Stimulated activated memory B cell treated with anti-CD40 and anti-IgM and Interleukin-4, amounts not matched to agents 10 μg/mL and 1 μg/mL and 100 μg/mL, for 72 hours (primary cell): Measurements from ENCODE around the gene GPATCH3.

Experiments
- ATAC-seq: fragments of 150-1000 bp; cut with Tn5 transposase; 2 replicates; pipeline ENCODE4 v1.10.0; 2021
- H3K27ac Mint-ChIP-seq: one replicate; pipeline ENCODE4 v1.8.0; 2022; ENCODE audit warnings: mild to moderate bottlenecking, mixed read lengths
- H3K27me3 Mint-ChIP-seq: one replicate; pipeline ENCODE4 v1.8.0; 2022; ENCODE audit warnings: mixed read lengths
- H3K36me3 Mint-ChIP-seq: one replicate; pipeline ENCODE4 v1.8.0; 2022; ENCODE audit warnings: mixed read lengths
- H3K4me1 Mint-ChIP-seq: one replicate; pipeline ENCODE4 v1.8.0; 2022; ENCODE audit warnings: mixed read lengths
- H3K4me3 Mint-ChIP-seq: one replicate; pipeline ENCODE4 v1.8.0; 2022; ENCODE audit warnings: mild to moderate bottlenecking, moderate library complexity, mixed read lengths
- H3K9me3 Mint-ChIP-seq: one replicate; pipeline ENCODE4 v1.8.0; 2022; ENCODE audit warnings: mixed read lengths

GPATCH3 gene

DNA sequence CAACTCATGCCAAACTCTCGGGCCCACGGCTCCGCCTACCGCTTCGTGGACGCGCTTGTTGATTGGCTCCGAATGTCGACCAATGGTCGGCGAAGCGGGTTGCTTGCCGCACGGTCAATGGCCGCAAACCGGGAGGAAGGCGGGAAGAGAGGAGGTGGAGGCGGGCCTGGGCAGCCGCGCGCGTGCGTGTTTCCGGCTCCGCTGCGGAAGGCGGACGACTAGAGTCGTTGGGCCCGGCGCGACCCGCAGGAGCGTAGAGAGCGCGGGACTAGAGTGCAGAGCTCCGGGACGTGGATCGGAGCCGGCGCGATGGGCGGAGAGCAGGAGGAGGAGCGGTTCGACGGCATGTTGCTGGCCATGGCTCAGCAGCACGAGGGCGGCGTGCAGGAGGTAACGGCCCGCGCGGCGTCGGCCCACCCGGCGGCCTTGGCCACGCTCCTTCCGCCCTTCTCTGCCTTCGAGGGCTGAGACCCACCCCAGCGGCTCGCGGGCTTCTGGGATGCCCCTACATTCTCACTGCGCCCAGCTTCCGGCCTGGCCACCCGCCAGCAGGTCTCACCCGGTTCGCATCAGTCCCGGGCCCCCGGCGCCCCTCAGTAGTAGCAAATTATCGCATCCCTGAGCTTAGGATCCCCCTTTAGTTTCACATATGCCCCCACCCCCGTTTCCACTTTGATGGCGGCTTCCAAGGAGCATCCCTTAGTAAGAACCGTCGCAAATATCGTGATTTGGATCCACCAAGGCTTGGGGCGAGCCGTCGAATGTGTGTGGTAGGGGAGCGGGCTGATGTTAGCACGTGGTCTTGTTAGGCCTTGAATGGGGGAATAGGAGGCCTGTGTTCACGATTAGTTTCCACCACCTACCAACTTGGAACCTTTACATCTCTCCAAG is 21.5 kb upstream of the GPATCH3 start, which contains the start of gene NUDC:
Gene NUDC, plus strand, starts transcription at position 204 of the 891 bp plus-strand sequence. Its CDS starts 106 bp downstream, at position 310.
- Mint-ChIP-seq H3K9me3 (no peaks in the 10 kb centered on the region), H3K27me3 (no peaks in the 10 kb centered on the region), H3K36me3 (peaks cover 3% of the 10 kb centered on the region), H3K27ac (peak within 1 kb of the TSS; percentile 87), H3K4me1 (peaks cover 26% of the 10 kb centered on the region), H3K4me3 (peak within 1 kb of the TSS; percentile 96)
- ATAC-seq: peak; percentile 99

DNA sequence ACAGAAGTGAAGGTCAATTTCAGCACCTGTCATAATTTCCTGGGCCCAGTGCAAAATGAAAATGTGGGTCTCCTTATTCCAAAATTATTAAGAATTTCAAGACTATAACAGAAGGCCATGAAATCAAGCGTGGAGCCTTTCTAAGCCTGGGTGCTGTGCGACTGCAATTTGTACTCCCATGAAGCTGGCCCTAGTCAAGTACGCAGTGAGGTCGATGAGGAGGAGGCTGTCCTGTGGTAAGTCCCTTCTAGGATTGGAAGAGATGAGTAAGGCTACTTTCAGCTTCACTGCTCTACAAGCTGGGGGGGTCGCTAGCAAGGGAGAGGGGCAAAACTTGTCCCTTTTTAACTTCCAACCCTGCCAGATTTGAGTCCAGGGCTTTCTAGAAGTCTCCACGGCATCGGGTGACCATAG is 20.9 kb upstream of the GPATCH3 start:
- peak overlapping the region; percentile 87 for H3K27ac Mint-ChIP-seq
- no peaks in the 10 kb centered on the region for H3K9me3 Mint-ChIP-seq
- peak overlapping the region; percentile 96 for H3K4me3 Mint-ChIP-seq
- H3K27me3 Mint-ChIP-seq: no peaks in the 10 kb centered on the region
- peak; percentile 59 for ATAC-seq
- peaks cover 23% of the 10 kb centered on the region for H3K4me1 Mint-ChIP-seq
- H3K36me3 Mint-ChIP-seq: no peaks in the 10 kb centered on the region

DNA sequence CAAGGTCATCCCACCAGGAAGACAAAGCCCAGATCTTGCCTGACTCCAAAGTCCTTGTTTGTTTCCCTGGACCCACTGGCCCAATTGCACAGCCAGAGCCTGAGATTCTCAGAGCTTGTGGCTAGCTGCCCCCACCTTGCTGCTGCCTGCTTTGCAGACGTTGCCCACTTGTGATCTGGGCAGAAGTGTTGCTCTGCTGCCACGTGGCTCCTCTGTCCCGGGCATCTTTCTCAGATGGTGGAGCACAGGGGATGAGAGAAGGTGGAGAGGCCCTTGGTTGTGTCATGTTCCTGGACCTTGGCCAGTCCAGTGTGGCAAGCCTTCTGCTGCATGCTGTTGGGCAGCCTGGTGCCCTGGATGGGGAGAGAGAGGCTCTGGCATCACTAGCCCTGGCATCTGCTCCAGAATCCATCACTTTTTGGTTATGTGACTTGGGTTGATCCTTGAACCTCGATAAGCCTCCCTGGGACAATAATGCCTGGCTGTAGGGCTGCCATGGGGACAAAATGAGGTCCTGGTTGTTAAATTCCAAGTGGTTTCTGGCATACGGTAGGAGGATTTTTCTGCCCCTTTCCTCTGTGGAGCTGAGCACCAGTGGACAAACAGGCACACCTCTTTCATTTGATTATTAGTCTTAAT is 15.1 kb upstream of the GPATCH3 start:
- no peak overlapping the region for H3K4me3 Mint-ChIP-seq
- no peak for ATAC-seq
- no peaks in the 10 kb centered on the region for H3K36me3 Mint-ChIP-seq
- no peaks in the 10 kb centered on the region for H3K9me3 Mint-ChIP-seq
- H3K27ac Mint-ChIP-seq: no peak overlapping the region
- peaks cover 1% of the 10 kb centered on the region for H3K4me1 Mint-ChIP-seq
- H3K27me3 Mint-ChIP-seq: no peaks in the 10 kb centered on the region

DNA sequence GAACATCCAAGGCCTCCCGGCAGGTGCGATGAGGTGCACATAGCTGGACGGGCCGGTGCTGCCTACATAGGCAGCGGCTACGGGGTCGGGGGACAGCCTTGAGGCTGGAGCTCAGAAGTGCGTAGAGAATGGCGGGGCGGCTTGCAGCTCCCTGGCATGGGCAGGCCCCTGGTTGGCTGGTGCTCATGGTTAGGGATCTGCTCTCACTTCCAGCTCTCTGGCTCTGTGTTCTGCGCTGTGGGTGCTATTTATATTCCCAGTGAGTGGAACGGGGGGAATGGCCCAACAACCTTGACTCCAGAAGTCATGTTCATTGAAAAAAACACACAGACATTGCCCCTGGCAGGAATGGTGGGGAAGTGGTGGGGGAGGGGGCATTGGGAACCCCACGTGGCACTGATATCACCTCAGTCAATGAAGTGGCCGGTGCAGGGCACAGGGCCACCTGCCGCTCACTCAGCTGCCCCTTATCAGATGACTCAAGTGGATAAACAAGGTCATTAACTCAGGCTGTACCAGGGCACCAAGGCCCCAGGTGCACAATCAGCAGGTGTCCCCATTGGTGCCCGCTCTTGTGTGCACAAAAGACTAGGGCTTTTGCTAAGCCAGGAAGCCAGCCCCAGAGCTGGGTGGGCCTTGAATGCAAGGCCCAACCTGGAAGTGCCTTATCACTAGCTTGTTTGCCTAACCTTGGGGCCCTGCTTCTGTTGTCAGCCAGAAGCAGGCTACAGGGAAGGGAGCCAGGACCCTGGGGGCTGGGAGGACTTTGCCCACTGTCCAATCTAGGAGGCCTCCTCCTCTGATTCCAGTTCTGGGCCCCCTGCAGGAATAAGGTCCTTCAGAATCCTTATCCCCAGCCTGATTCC is 13.7 kb upstream of the GPATCH3 start, which contains the start of gene NR0B2:
Gene NR0B2, minus strand, starts transcription at position 222 of the 866 bp plus-strand sequence. Its CDS starts 35 bp downstream, at position 187.
- no peaks in the 10 kb centered on the region for H3K36me3 Mint-ChIP-seq
- no peak within 1 kb of the TSS for H3K27ac Mint-ChIP-seq
- H3K4me3 Mint-ChIP-seq: no peak within 1 kb of the TSS
- ATAC-seq: no peak
- H3K9me3 Mint-ChIP-seq: no peaks in the 10 kb centered on the region
- no peaks in the 10 kb centered on the region for H3K4me1 Mint-ChIP-seq
- peaks cover 7% of the 10 kb centered on the region for H3K27me3 Mint-ChIP-seq

DNA sequence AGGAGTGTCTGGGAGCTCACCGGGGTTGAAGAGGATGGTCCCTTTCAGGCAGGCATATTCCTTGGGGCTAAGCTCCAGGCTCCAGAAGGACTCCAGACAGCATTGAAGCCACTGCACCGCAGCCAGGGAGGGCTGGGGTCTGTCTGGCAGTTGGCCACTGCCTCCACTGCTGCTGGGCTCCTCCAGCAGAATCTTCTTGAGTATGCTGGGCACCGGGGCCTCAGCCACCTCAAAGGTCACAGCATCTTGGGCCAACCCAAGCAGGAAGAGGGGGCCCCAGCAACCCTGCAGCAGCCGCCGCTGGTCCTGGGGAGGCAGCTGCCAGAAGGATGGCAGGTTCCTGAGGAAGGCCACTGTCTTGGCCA is 13.1 kb upstream of the GPATCH3 start:
- Mint-ChIP-seq H3K27ac (no peak overlapping the region), H3K27me3 (peaks cover 8% of the 10 kb centered on the region), H3K9me3 (no peaks in the 10 kb centered on the region), H3K4me1 (no peaks in the 10 kb centered on the region), H3K4me3 (no peak overlapping the region), H3K36me3 (no peaks in the 10 kb centered on the region)
- no peak for ATAC-seq

DNA sequence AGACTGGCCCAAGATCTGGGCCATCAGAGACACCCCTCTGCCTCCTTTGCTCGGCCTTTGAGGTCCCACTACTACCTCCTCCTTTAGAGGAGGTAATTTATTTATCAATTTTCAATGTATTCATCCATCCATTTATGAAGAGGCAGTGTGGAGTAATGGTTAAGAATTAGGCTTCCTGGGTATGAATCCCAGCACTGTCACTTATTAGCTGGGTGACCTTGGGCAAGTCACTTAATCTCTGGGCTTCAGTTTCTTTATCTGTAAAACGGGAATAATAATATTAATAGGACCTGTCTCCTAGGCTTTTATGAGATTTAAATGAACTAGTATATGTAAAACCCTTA is 11.9 kb upstream of the GPATCH3 start:
- H3K27ac Mint-ChIP-seq: no peak overlapping the region

DNA sequence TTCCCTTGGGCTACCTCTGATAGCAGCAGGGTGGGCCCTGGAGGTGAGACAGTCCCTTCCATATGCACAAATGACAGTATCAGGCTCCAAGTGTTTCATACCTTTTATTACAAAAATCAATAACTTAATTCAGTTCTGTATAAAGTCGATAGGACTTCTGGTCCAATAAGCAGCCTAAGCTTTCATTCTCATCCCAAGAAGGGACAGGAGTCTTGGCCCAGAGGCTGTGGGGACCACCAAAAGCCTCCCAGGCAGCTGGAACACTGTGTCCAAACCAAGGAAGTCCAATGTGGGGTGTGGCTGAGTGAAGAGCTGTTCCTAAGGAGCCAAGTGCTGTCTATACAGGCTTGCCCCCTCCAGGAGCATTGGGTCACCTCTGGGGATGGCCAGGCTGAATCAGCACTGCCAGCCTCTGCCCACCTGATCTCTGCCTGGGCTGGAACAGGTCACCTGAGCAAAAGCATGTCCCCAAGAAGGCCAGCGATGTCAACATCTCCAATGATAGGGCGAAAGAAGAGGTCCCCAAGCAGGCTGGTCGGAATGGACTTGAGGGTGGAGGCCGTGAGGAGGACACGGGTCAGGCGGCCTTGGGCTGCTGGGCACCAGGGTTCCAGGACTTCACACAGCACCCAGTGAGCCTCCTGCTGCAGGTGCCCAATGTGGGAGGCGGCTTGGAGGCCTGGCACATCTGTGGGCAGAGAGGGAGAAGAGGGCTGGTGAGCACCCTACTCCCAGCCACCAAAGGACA is 11.3 kb upstream of the GPATCH3 start:
- no peaks in the 10 kb centered on the region for H3K9me3 Mint-ChIP-seq
- peaks cover 8% of the 10 kb centered on the region for H3K27me3 Mint-ChIP-seq
- H3K36me3 Mint-ChIP-seq: no peaks in the 10 kb centered on the region
- ATAC-seq: no peak
- H3K4me1 Mint-ChIP-seq: no peaks in the 10 kb centered on the region
- H3K27ac Mint-ChIP-seq: no peak overlapping the region
- no peak overlapping the region for H3K4me3 Mint-ChIP-seq

More for the DNA sequence above, 11.9 kb upstream of the GPATCH3 start:
- Mint-ChIP-seq H3K4me1 (no peaks in the 10 kb centered on the region), H3K4me3 (no peak overlapping the region), H3K27me3 (peaks cover 8% of the 10 kb centered on the region), H3K9me3 (no peaks in the 10 kb centered on the region), H3K36me3 (no peaks in the 10 kb centered on the region)
- no peak for ATAC-seq

DNA sequence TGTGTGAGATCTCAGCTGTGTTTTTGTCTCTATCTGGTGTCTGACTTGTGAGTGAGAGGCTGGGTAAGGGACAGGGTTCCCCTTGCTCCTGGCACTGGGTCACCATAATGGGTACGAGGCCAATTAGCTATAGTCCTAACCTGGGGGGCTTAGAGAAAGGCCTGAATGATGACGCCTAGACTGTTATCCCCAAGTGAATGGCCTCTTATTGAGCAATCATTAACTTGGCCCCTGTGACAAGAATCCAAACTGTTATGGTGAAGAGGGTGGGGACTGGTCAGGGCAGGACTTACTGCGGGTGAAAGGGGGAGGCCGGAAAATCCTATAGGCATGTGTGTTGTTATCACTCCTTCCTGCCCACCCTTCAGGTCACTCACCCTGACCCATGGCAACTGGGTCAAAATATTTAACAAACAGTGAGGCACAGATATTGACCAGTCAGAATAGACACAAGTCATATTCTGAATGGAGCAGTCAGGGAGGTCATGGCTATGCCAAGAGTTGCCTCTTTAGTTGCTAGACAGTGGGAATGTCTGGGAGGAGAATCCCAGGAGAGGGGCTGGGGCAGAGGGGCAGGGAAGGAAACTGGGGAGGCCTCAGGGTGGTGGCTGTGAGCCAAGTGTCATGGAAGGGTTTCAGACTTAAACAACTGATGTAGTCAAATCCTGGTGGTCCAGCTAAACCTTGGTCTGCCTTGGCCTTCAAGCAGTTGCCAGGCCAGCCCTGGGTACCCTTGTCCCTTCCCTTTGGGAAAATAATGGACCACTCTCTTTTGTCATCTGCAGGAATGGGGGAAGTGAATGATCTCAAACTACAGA is 10.3 kb upstream of the GPATCH3 start:
- H3K36me3 Mint-ChIP-seq: no peaks in the 10 kb centered on the region
- H3K4me1 Mint-ChIP-seq: no peaks in the 10 kb centered on the region
- H3K4me3 Mint-ChIP-seq: no peak overlapping the region
- H3K27ac Mint-ChIP-seq: no peak overlapping the region
- peaks cover 8% of the 10 kb centered on the region for H3K27me3 Mint-ChIP-seq
- H3K9me3 Mint-ChIP-seq: no peaks in the 10 kb centered on the region
- ATAC-seq: no peak

DNA sequence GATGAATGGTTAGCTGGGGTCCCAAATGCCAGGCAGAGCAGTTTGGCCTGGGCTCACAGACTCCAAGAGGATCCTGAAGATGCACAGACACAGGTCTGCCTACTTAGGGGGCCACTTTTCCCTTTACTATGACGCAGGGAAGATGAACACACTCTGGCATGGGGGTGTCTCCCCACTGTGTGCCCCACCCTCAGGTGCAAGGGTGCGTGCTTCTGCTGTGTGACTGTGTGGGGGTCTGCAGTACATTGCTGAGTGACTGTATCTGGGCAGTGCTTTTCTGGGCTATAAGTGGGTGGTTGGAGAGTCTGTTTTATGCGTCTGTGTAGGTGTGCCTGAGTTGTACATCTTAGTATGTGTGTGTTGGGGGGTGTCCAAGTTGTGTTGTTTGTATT is 9.7 kb upstream of the GPATCH3 start:
- Mint-ChIP-seq H3K27me3 (peaks cover 8% of the 10 kb centered on the region), H3K27ac (no peak overlapping the region), H3K4me1 (no peaks in the 10 kb centered on the region), H3K4me3 (no peak overlapping the region), H3K36me3 (no peaks in the 10 kb centered on the region), H3K9me3 (no peaks in the 10 kb centered on the region)
- ATAC-seq: no peak

DNA sequence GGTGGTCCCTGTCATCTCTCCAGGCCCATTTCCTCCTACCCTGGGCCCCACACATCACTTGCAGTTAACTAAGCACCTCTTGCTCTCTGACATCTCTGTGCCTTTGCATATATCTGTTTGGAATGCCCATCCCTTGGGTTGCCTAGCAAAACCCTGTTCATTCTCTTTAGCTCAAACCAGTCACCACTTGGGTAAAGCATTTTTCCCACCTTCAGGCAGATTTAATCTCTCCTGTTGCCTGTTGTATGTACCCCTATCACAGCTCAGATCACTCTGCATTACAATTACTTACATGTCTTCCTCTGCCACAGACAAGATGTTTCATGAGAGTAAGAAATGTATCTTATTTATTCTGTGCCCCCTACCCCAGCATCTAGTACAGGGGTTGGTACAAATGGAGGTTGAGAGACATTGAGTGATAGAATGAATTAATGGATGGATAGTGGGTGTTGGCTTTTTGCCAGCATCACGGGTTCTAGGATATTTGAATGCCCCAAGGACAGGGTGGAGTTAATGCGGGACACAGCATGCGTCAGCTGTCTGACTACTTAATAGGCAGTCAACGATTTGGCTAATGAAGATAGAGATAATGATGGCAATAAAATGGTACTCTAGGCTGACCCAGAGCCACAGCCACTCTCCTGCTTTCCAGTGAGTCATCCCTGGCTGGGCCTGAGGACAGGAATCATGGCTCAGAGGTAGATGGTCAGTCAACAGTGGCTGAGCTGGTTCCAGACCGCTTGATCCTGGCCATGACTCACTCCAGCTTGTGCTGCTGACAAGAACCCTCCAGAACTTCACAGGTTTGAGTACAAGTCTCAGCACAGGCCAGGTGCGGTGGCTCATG is 7.0 kb upstream of the GPATCH3 start:
- no peaks in the 10 kb centered on the region for H3K9me3 Mint-ChIP-seq
- H3K27ac Mint-ChIP-seq: no peak overlapping the region
- H3K4me3 Mint-ChIP-seq: no peak overlapping the region
- H3K27me3 Mint-ChIP-seq: peaks cover 8% of the 10 kb centered on the region
- no peak for ATAC-seq
- no peaks in the 10 kb centered on the region for H3K4me1 Mint-ChIP-seq
- H3K36me3 Mint-ChIP-seq: no peaks in the 10 kb centered on the region

DNA sequence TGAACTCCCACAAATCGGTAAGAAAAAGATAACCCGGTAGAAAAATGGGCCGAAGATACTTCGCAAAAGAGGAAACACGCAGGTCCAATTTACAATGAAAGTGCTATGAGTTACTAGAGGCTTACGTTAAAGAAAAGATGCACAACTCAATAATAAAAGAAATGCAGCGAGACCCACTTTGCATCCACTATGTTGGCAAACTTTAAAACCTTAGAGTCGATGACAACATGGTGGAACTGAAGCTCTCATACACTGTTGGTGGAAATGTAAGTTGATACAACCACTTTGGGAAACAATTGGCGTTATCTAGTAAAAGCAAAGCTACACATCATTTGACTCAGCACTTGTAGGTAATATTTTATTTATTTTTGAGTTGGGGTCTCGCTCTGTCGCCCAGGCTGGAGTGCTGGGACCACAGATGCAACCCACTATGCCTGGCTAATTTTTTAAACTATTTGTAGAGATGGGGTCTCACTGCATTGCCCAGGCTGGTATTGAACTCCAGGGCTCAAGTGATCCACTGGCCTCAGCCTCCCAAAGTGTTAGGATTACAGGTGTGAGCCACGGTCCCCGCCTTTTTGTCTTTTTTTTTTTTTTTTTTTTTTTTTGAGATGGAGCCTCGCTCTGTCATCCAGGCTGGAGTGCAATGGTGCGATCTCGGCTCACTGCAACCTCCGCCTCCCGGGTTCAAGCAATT is 696 bp upstream of the GPATCH3 start:
- Mint-ChIP-seq H3K9me3 (no peaks in the 10 kb centered on the region), H3K4me1 (peaks cover 26% of the 10 kb centered on the region), H3K4me3 (peak overlapping the region; percentile 94), H3K27ac (peak overlapping the region; percentile 99), H3K36me3 (peaks cover 15% of the 10 kb centered on the region), H3K27me3 (no peaks in the 10 kb centered on the region)
- ATAC-seq: no peak

DNA sequence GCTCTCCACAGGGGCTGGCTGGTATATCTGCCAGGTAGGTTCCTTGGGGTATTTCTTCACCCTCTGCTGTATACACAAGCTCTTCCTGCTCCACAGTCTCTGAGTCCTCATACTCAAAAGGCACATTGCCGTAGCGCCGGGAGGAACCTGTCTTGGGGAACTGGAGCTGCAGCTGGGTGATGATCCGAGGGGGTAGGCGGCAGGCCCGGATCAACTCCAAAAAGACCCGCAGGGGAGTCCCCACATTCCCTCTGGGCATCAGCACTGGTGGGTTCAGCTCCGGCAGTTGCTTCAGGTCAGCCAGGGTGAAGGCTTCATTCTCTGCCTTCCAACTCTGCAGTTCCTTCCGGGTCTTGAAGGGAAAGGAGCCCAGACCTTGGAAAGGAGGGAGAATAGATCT is 2.9 kb downstream of the GPATCH3 start:
- no peaks in the 10 kb centered on the region for H3K9me3 Mint-ChIP-seq
- H3K27me3 Mint-ChIP-seq: no peaks in the 10 kb centered on the region
- peaks cover 40% of the 10 kb centered on the region for H3K36me3 Mint-ChIP-seq
- peaks cover 26% of the 10 kb centered on the region for H3K4me1 Mint-ChIP-seq
- ATAC-seq: no peak
- no peak overlapping the region for H3K4me3 Mint-ChIP-seq
- H3K27ac Mint-ChIP-seq: no peak overlapping the region

DNA sequence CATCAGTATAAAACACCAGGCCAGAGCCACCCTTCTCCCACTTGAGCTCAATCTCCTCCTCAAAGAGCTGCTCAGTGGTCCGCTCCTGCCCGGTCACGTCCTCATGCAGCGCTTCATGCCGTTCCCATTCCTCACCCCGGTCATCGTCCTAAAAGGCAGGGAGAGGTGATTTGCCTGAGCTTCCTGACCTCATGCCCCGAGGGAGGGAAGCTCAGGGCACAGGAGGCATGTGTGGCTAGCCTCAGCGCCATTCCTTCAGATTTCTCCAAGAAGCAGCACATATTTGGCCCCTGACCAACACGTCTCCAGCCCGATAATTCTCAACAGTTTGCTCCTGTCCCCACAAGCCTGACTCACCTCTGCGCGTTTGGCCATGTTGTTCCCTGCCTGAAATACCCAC is 6.0 kb downstream of the GPATCH3 start:
- peaks cover 51% of the 10 kb centered on the region for H3K36me3 Mint-ChIP-seq
- no peaks in the 10 kb centered on the region for H3K27me3 Mint-ChIP-seq
- H3K4me3 Mint-ChIP-seq: no peak overlapping the region

More for the DNA sequence above, 6.0 kb downstream of the GPATCH3 start:
- peaks cover 35% of the 10 kb centered on the region for H3K4me1 Mint-ChIP-seq
- no peak overlapping the region for H3K27ac Mint-ChIP-seq
- no peaks in the 10 kb centered on the region for H3K9me3 Mint-ChIP-seq
- ATAC-seq: no peak
